ENCODE results near the gene FAM120B.
"Not testable (repeated sequence)": the region's sequence is repeated elsewhere in the genome, so short reads cannot be mapped to it uniquely, and the experiment has no call there.

FAM120B gene

DNA sequence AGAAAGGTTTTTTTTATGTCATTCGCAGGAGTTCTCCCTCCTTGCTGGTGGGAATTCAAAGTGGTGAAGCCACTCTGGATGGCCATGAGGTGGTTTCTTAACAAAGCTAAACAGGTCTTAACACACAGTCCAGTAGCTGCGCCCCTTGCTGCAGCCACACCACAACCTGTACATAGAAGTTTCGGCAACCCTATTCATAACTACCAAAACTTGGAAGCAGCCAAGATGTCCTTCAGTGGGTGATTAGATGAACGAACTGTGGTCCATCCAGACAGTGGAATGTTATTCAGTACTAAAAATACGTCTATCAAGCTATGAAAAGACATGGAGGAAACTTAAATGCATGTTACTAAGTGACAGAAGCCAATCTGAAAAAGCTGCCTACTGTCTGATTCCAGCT lies 78.9 kb downstream of the FAM120B start:
- peaks cover 33% of the 10 kb centered on the region for H3K36me3 Mint-ChIP-seq

DNA sequence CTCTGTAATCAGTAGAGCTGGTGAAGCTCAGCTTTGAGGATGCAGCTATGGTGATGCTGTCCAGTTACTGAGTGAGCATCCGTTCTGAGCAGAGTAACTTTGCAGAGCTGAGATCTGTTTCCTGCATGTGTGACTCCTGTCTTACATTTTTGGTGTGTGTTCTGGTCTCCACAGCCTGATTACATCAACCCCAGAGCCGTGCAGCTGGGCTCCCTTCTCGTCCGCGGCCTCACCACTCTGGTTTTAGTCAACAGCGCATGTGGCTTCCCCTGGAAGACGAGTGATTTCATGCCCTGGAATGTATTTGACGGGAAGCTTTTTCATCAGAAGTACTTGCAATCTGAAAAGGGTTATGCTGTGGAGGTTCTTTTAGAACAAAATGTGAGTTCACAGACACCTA lies 81.6 kb downstream of the FAM120B start:
- no peaks in the 10 kb centered on the region for H3K4me1 Mint-ChIP-seq
- no peak overlapping the region for H3K4me3 Mint-ChIP-seq
- no peak overlapping the region for H3K27ac Mint-ChIP-seq
- no peaks in the 10 kb centered on the region for H3K9me3 Mint-ChIP-seq
- no peaks in the 10 kb centered on the region for H3K27me3 Mint-ChIP-seq
- no peak for ATAC-seq
- H3K36me3 Mint-ChIP-seq: peaks cover 49% of the 10 kb centered on the region

More for the DNA sequence above, 78.9 kb downstream of the FAM120B start:
- no peak overlapping the region for H3K4me3 Mint-ChIP-seq
- no peak overlapping the region for H3K27ac Mint-ChIP-seq
- H3K4me1 Mint-ChIP-seq: no peaks in the 10 kb centered on the region
- H3K27me3 Mint-ChIP-seq: no peaks in the 10 kb centered on the region
- H3K9me3 Mint-ChIP-seq: no peaks in the 10 kb centered on the region
- no peak for ATAC-seq

DNA sequence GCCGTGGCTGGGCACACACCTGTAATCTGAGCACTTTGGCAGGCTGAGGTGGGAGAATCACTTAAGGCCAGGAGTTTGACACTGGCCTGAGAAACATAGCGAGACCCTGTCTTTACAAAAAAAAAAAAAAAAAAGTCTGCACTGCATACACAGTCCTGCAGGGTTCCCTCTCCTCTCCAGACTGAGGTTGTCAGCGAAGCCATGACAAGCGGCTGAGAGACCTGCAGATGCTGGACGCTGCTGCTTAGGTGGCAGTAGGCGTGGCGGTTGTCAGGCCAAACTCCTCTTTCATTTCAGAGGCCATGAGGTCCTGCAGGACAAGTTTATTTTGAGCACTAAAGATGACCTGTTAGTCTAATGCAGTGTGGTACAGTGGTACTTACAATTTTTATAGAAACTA lies 86.5 kb downstream of the FAM120B start:
- Mint-ChIP-seq H3K4me3 (no peak overlapping the region), H3K4me1 (no peaks in the 10 kb centered on the region), H3K27me3 (no peaks in the 10 kb centered on the region), H3K27ac (no peak overlapping the region), H3K36me3 (peaks cover 82% of the 10 kb centered on the region), H3K9me3 (peaks cover 4% of the 10 kb centered on the region)
- ATAC-seq: no peak

DNA sequence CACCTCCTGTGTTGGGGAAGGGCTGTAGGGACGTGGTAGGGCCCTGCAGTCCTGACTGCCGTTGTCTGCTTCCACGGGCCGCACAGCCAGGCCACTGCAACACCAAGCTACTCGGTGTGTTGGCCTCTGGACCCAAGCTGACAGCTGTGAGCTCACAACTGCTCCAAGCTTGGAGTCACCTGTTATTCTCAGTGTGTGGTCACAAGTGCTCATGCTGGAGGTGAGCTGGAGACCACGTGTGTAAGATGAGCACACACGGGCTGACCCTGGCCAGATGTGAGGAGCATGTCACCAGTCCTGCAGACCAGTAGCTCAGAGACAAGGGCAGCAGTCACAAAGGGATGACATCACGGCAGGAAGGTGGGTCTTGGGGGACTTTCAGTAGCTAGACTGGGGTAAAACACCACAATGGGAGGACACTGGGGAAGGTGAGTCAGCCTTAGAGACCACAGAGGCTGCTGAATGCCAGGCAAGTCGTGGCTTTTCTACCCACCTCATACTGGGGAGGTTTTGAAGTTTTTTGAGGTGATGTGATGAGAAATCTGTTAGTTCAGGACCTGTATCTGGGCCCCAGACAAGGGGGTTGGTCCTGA lies 87.3 kb downstream of the FAM120B start:
- Mint-ChIP-seq H3K27me3 (no peaks in the 10 kb centered on the region), H3K9me3 (peaks cover 4% of the 10 kb centered on the region), H3K27ac (no peak overlapping the region), H3K4me3 (no peak overlapping the region), H3K36me3 (peaks cover 80% of the 10 kb centered on the region), H3K4me1 (no peaks in the 10 kb centered on the region)
- ATAC-seq: no peak

DNA sequence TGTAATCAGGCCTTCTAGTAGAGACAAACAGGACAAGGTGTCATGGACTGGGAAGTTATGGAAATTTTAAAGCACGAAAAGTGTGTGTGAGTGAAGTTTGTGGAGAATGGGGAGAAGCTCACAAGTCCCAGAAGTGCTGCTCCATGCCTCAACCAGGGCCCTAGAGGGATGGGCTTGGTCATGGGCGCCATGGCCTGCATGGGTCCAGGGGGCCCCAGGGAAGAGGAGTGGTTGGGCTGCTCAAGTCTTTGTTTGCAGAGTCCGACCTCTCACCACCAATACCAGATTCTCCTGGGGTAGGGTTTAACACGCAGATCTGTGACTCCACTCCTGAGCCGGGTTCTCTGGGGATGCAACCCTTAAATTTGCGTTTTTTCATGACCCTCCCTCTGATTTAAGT lies 88.4 kb downstream of the FAM120B start:
- Mint-ChIP-seq H3K4me1 (no peaks in the 10 kb centered on the region), H3K27ac (no peak overlapping the region), H3K9me3 (peaks cover 4% of the 10 kb centered on the region), H3K27me3 (no peaks in the 10 kb centered on the region), H3K36me3 (peaks cover 73% of the 10 kb centered on the region), H3K4me3 (no peak overlapping the region)
- no peak for ATAC-seq

DNA sequence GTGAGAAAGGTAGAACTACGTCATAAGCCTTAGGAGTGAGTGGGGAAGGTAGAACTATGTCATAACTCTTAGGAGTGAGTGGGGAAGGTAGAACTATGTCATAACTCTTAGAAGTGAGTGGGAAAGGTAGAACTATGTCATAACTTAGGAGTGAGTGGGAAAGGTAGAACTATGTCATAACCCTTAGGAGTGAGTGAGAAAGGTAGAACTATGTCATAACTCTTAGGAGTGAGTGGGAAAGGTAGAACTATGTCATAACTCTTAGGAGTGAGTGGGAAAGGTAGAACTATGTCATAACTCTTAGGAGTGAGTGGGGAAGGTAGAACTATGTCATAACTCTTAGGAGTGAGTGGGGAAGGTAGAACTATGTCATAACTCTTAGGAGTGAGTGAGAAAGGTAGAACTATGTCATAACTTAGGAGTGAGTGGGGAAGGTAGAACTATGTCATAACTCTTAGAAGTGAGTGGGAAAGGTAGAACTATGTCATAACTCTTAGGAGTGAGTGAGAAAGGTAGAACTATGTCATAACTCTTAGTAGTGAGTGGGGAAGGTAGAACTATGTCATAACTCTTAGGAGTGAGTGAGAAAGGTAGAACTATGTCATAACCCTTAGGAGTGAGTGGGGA lies 92.3 kb downstream of the FAM120B start:
- not testable (repeated sequence) for H3K9me3 Mint-ChIP-seq, ATAC-seq, H3K4me3 Mint-ChIP-seq, H3K4me1 Mint-ChIP-seq, H3K27ac Mint-ChIP-seq, H3K27me3 Mint-ChIP-seq
- H3K36me3 Mint-ChIP-seq: peaks cover 80% of the 10 kb centered on the region

DNA sequence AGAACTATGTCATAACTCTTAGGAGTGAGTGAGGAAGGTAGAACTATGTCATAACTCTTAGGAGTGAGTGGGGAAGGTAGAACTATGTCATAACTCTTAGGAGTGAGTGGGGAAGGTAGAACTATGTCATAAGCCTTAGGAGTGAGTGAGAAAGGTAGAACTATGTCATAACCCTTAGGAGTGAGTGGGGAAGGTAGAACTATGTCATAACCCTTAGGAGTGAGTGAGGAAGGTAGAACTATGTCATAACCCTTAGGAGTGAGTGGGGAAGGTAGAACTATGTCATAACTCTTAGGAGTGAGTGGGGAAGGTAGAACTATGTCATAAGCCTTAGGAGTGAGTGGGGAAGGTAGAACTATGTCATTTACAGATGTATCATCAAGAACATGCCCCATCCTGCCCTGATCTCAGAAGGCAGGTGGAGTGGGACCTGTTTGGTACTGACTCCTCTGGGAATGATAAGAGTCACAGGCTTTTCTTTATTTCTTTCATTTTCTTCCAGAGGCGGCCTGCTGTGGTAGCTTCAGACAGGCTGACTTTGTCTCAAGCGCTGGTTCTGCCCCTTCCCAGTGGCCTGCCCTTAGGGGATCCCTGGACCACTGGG lies 93.5 kb downstream of the FAM120B start:
- H3K4me3 Mint-ChIP-seq: not testable (repeated sequence)

DNA sequence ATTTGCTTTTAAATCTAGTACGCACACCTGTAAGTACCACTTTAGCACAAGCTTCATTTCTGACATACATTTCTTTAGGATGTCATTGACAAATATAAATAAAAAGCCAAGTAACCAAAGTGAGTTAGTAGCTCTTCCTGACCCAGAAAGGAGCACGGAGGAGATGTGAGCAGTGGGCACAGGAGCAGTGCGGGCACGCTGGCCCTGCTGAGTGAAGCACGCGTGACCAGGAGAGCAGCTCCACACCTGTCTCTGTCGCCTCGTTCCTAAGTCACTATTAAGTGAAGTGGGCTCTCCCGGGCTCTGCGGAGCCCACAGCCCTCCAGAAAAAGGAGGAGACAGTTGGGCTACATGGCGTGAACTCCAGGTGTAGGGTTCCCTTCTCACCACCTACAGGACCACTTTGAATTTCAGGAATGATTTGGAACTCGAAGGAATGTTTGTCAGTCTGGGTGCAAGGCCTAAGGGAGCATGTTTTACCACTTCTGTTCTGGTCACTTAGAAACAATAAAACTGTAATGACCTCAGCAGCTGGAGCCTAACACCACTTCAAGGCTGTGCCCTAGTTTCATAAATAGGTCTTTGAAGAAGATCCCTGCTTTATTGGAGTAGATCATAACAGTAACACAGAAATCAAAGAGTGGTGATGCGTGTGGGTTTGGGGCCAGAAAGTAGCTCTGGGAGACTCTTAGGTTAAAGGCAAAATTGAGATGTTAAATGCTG lies 95.9 kb downstream of the FAM120B start:
- H3K4me1 Mint-ChIP-seq: no peaks in the 10 kb centered on the region
- H3K4me3 Mint-ChIP-seq: no peak overlapping the region
- peaks cover 79% of the 10 kb centered on the region for H3K36me3 Mint-ChIP-seq
- H3K9me3 Mint-ChIP-seq: no peaks in the 10 kb centered on the region
- no peak for ATAC-seq
- H3K27me3 Mint-ChIP-seq: no peaks in the 10 kb centered on the region
- H3K27ac Mint-ChIP-seq: no peak overlapping the region

More for the DNA sequence above, 93.5 kb downstream of the FAM120B start:
- H3K27me3 Mint-ChIP-seq, ATAC-seq, H3K9me3 Mint-ChIP-seq, H3K27ac Mint-ChIP-seq, H3K4me1 Mint-ChIP-seq: not testable (repeated sequence)
- peaks cover 80% of the 10 kb centered on the region for H3K36me3 Mint-ChIP-seq

DNA sequence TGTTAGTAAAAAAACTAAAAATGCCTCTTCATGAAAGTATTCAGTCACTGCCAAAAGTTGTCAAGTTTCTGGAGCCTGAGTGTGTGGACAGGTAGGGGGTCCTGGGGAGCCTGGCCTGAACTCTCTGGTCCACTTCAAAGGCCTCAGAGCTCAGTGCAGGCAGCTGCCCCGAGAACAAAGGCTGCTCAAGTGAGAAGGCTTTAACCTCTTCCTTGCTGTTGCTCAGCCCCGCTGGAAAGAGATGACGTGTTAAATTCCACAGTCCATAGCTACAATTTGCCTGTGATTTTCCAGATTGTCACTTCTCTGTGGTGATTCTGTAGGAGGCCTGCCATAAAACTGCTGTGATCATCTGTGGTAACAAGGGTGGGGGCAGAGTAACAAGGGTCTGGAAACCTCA lies 96.9 kb downstream of the FAM120B start:
- Mint-ChIP-seq H3K36me3 (peaks cover 82% of the 10 kb centered on the region), H3K9me3 (no peaks in the 10 kb centered on the region), H3K27ac (no peak overlapping the region), H3K27me3 (no peaks in the 10 kb centered on the region), H3K4me3 (no peak overlapping the region), H3K4me1 (no peaks in the 10 kb centered on the region)
- ATAC-seq: no peak

DNA sequence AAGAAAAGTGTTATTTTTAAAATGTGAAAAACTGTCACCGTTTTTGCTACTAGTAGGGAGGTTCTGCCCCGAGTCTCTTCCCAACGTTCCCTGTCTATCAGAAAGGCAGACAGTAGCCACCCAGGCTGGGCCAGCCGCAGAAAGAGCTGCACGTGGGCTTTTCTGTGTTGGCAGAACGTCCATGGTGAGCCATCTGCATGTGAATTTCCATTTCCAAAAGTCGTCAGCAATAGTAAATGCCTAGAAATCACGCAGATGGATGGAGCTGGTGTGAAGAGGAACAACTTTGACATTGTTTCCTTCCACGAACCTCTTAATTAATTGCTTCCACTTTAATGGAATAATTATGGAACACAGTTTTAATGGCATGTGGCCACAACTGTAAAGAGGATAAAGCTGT lies 97.5 kb downstream of the FAM120B start:
- Mint-ChIP-seq H3K4me3 (no peak overlapping the region), H3K27me3 (no peaks in the 10 kb centered on the region), H3K4me1 (no peaks in the 10 kb centered on the region), H3K9me3 (no peaks in the 10 kb centered on the region), H3K36me3 (peaks cover 76% of the 10 kb centered on the region), H3K27ac (no peak overlapping the region)
- no peak for ATAC-seq

DNA sequence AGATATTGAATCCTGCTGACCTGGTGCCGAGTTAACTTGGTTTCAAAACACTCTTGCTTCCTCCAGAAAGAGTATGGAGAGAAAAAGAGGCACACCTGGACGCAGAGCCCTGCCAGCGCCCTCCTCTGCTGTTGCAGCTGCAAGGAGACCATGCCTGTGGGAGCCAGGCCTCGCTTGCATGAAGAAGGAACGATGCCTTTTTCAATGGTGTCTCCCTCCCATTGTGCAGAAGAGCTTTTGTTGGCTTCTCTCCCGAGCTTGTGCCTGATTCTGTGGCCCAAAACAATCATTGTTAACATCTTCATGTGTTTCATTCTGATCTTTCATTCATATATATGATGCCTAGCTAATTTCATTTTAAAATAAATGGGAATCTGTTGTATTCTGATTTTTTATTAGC lies 98.1 kb downstream of the FAM120B start:
- Mint-ChIP-seq H3K36me3 (peaks cover 76% of the 10 kb centered on the region), H3K9me3 (no peaks in the 10 kb centered on the region), H3K4me1 (no peaks in the 10 kb centered on the region), H3K4me3 (no peak overlapping the region), H3K27ac (no peak overlapping the region), H3K27me3 (no peaks in the 10 kb centered on the region)
- ATAC-seq: no peak

DNA sequence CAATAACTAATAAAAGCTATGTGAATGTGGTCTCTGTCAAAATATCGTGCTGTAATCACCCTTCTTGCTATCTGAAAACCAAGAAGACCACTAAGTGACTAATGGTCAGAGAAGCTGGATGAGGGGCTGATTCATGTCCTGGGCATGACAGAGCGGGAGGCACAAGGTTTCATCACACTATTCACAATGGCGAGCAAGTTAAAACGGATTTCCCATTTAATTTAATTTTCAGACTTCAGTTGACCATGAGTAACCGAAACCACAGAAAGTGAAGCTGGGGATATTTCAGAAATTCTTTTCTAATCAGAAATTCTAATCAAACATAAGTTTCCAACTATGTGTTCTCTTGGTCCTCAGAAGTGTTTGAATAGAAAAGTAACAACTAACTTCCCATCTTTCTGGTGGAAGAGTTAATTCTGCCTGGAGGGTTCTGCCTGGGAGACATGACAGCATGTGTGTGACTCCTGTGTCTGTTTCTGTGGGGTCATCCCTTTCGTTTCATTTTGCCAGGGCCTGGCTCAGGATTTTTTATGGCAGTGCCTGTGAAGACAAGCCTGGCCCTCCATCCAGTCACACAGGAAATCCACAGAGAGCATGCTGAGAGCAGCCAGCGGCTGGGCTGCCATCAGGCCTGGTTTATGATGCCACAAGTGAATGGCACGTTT lies 98.9 kb downstream of the FAM120B start:
- Mint-ChIP-seq H3K4me1 (no peaks in the 10 kb centered on the region), H3K27ac (no peak overlapping the region), H3K4me3 (no peak overlapping the region), H3K27me3 (no peaks in the 10 kb centered on the region), H3K9me3 (peaks cover 5% of the 10 kb centered on the region), H3K36me3 (peaks cover 70% of the 10 kb centered on the region)
- ATAC-seq: no peak

DNA sequence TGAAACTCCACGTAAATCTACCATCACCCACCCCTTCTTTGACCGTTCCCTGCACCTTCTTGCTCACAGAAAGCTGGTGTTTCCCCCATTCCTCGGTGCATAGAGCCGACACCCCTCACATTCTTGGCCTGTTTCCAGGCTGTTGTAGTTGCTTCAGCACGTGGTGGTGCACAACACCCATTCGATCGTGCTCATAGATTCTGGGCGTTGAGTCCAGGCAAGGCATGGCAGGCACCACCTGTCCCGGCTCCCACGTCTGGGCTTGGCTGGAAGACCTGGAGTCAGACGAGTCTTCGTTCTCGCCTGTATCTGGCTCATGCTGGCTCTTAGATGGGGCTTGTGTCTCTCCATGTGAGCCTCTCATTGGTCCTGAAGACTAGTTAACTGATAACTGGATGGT lies 100.6 kb downstream of the FAM120B start:
- H3K27me3 Mint-ChIP-seq: no peaks in the 10 kb centered on the region
- H3K4me3 Mint-ChIP-seq: no peak overlapping the region
- no peak for ATAC-seq
- H3K9me3 Mint-ChIP-seq: peaks cover 15% of the 10 kb centered on the region
- H3K36me3 Mint-ChIP-seq: peaks cover 55% of the 10 kb centered on the region
- no peaks in the 10 kb centered on the region for H3K4me1 Mint-ChIP-seq
- no peak overlapping the region for H3K27ac Mint-ChIP-seq

DNA sequence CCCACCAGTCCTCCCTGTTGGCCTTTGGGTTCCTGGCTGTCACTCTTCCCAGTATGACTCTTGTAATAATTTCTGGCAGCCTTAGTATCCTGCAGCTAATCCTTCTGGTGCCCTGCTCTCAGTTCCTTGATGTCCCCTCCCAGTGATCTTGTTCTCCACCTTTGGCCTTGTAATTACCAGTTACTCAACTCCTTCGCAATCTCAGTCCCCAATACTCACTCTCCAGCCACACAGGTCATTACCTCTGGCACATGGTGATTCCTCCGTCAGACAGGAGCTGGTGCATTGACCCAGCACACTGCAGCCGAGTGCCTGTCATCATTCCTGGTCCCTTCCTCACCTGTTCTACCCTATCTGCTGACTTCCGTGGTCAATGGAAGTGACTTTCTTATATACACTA lies 101.4 kb downstream of the FAM120B start:
- H3K36me3 Mint-ChIP-seq: peaks cover 47% of the 10 kb centered on the region
- ATAC-seq: no peak
- H3K27ac Mint-ChIP-seq: no peak overlapping the region
- no peak overlapping the region for H3K4me3 Mint-ChIP-seq
- H3K9me3 Mint-ChIP-seq: peaks cover 21% of the 10 kb centered on the region
- no peaks in the 10 kb centered on the region for H3K27me3 Mint-ChIP-seq
- H3K4me1 Mint-ChIP-seq: no peaks in the 10 kb centered on the region

DNA sequence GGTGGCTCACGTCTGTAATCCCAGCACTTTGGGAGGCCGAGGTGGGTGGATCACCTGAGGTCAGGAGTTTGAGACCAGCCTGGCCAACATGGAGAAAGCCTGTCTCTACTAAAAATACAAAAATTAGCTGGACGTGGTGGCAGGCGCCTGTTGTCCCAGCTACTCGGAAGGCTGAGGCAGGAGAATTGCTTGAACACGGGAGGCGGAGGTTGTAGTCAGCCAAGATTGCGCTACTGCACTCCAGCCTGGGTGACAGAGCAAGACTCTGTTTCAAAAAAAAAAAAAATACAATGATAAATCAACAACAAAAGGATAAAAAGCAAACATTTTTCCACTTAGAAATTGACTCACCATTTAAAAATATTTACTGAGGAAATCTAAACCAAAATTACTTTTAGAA lies 103.2 kb downstream of the FAM120B start:
- not testable (repeated sequence) for ATAC-seq, H3K4me1 Mint-ChIP-seq, H3K4me3 Mint-ChIP-seq, H3K27ac Mint-ChIP-seq, H3K27me3 Mint-ChIP-seq
- Mint-ChIP-seq H3K9me3 (peaks cover 24% of the 10 kb centered on the region), H3K36me3 (peaks cover 35% of the 10 kb centered on the region)

All from stimulated activated memory B cell treated with anti-CD40 and anti-IgM and Interleukin-4, amounts not matched to agents 10 μg/mL and 1 μg/mL and 100 μg/mL, for 72 hours (primary cell).